GM12872 (cell line): ENCODE results near the gene ARSJ.

Experiments used
- CTCF ChIP-seq: IDR thresholded peaks from 3 replicates; pipeline ENCODE4 v1.5.1; 2011; ENCODE audit warnings: low read depth, mild to moderate bottlenecking, low read length, moderate library complexity; ENCODE audit not compliant: insufficient read depth

The ARSJ gene

DNA sequence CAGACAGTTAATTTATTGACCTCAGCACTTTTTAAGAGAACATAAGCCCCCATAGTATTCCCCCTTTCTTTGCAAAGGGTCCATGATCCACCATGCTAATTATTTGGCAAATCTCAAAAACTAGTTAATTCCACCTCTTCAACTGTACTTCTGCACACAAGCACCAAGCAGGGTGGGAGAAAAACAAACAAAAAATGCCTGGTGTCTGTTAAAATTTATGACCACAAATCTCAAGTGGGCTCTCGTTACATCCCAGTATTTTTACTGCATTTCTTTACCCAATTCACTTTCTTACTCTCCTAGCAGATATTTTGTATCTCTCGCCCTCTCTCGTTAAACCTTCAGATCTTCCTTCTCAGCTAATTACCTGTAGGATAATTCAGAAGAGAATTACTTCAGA lies 6.1 kb downstream of the ARSJ start:
- TF ChIP-seq CTCF = no peak

- TF ChIP-seq CTCF = no peak
These were observed 6.7 kb downstream of the ARSJ start for GRCh38 chr4:113972781-113973180.

DNA sequence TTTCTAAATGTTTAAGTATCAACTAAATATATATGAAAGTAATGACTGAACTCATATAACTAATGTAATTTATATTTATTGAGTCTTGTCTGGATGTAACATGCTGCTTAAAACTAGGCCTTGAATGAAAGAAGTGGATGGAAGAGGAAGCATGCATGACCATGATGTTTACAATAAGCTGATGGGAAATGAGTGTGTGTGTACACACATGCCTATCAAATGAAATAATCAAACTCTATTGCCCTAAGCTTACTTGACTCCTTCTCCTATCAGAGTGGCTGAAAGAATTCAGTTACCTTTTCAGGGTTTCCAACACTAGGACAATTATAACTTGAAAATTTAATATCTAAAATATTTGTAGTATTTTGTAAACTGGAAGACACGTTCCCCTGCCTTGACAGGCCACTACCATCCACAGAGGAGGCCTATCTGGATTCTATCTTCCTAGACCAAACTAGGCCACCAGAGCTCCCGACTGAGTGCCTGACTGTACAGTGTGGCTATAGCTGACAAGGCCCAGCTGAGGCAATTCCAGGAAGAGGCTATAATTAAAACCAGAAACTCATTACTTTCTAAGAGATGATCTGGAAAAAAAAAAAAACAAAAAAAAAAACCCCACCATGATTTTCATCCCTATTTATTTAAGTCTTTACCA lies 7.6 kb downstream of the ARSJ start:
- no peak for TF ChIP-seq CTCF

DNA sequence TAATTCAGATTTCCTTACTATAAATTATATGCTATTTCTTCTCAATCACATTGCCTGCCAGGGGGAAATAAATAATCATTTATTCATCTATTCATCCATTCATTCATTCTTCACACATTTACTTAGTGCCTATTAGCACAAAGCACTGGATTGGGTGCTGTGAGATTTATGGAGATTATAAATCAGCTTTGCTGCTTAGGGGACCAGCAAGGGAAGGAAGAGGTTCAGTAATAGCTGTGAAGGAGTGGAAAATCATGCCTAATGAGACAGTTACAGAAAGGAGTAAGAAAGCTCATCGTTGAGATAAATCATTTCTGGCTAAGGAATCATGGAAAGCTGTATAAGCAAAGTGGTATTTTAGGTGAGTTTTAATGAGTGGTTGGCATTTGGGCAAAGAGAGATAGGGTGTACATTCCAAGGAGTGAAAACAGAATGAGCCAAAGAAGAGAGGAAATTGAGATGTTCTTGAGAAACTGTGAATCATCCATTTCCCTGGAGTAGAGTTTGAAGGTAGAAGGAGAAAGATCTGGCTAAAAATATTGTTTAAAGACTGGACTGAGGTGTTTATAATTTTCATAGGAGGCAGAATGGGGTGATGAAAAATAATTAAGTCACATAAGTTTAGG lies 9.6 kb downstream of the ARSJ start:
- no peak for TF ChIP-seq CTCF

GRCh38 chr4:113968473-113968872 lies 11.0 kb downstream of the ARSJ start:
- TF ChIP-seq CTCF = no peak

DNA sequence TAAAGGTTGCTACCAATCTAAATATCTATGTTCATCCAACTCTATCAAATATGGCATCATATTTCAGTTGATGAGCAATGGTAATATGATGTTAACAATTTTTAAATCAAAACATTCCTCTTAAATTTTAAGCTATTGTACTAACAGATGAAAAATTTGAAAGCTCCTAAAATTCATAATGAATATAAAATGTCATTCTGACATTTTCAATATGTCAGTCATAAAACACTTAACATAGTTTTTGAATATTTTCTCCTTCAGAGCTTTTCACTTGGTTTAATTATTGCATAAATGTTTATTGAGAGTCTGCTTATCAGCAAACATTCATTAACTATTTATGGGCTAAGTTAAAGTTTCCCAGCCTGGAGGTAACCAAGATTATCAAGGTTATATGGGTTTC lies 11.8 kb downstream of the ARSJ start:
- TF ChIP-seq CTCF = no peak

DNA sequence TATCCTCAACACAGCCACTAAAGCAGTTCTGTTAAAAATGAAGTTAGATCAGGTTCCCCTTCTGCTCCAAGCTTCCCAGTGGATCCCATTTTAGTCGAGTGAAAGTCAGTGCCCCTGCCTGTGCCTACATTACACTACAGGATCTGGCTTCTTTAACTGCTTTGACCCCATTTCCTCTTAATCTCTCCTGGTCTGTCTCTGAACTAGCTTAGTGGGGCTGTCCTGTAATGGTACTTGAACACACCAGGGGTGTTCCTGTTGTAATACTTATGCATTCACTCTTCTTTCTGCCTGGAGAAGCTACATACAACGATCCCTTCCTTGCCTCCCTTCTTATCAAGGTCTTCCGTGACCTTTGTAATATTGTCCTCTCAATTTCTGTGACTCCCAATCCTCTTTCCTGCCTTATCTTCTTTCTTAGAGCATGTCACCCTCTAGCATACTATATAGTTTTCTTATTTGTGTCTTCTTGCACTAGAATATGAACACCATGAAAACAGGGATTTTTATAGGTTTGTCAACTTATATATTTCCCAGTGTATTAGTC lies 16.7 kb downstream of the ARSJ start:
- no peak for TF ChIP-seq CTCF
